Activated CD4-positive, alpha-beta T cell treated with anti-CD3 and anti-CD28 coated beads for 24 hours (primary cell): ENCODE data around the gene RANBP1.

ENCODE experiments used
- DNase-seq, 2 donors: peaks; one replicate each; pipeline ENCODE4 v3.0.0-alpha.2; 2020; ENCODE audit warnings: low read depth in 2 of 2

Gene RANBP1

DNA sequence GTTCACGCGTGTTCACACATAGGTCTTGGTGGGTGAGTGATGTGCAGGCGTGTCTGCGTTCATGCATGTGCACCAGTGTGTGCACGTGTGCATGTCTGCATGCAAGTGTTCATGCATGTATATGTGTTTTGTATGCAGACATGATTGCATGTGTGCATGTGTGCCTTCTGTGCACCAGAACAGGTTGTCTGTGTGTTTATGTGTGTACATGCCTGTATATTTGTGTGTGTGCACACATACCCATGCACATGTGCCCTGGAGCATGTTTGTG is 20.6 kb downstream of the RANBP1 start:
- DNase-seq, result no peak

GRCh38 chr22:20137113-20137512 is 21.2 kb downstream of the RANBP1 start:
- DNase-seq, result no peak

GRCh38 chr22:20137671-20138416 is 21.9 kb downstream of the RANBP1 start:
- DNase-seq, result no peak

GRCh38 chr22:20138417-20138738 is 22.5 kb downstream of the RANBP1 start:
- no peak for DNase-seq

DNA sequence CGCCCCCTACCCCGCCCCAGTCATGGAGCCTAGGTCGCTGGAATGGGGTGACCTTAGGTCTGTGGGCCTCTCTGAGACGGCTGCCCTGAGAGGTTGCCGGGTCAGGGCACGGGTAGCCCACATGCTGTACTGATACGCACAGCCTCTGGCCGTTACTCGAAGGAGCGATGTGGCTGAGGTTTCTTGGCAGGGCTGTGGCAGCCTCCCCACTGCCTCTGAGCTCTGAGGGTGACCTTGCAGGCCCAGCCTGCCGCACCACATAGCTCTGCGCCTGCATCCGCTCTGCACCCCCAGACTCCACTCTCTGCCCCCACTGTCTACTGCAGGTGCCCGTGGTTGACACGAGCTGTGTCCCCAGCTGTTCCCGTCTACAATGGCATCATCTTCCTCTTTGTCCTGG is 23.0 kb downstream of the RANBP1 start:
- no peak for DNase-seq

DNA sequence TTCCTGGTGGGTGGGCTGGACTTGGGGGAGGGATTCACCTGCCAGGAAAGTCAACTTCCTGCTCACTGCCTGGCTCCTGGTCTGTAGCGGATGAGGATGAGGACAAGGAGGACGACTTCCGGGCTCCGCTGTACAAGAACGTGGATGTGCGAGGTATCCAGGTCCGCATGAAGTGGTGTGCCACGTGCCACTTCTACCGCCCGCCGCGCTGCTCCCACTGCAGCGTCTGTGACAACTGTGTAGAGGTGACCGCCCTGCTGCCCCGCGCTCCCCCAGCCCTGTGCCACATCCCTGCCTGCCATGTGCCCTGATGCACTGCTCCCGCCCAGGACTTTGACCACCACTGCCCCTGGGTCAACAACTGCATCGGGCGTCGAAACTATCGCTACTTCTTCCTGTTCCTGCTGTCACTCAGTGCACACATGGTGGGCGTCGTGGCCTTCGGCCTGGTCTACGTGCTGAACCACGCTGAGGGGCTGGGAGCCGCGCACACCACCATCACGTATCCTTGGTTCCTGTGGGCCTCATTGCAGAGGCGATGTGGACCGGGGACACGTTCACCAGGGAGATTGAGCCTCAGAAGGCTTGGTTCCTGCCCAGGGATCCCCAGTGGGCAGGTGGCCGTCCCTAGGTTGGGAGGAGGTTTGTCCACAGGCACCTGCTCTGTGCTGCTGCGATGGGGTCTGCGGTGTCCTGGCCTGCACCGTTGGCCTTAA is 23.6 kb downstream of the RANBP1 start:
- no peak for DNase-seq

DNA sequence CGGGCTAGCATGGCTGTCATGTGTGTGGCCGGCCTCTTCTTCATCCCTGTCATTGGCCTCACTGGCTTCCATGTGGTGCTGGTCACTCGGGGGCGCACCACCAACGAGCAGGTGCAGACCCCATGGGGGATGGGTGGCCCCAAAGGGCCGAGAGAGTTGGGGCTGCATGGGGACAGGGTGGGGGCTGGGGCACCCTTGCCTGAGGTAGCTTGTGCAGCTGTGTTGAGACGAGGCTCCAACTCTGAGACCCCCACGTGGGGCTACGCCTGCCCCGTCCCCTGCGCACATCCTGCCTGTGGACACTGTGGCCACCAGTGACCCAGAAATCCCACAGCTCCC is 24.2 kb downstream of the RANBP1 start:
- no peak for DNase-seq

GRCh38 chr22:20140521-20140964 is 24.6 kb downstream of the RANBP1 start:
- DNase-seq, result no peak

- DNase-seq, result no peak
Observed at GRCh38 chr22:20141186-20142077, 25.5 kb downstream of the RANBP1 start.

DNA sequence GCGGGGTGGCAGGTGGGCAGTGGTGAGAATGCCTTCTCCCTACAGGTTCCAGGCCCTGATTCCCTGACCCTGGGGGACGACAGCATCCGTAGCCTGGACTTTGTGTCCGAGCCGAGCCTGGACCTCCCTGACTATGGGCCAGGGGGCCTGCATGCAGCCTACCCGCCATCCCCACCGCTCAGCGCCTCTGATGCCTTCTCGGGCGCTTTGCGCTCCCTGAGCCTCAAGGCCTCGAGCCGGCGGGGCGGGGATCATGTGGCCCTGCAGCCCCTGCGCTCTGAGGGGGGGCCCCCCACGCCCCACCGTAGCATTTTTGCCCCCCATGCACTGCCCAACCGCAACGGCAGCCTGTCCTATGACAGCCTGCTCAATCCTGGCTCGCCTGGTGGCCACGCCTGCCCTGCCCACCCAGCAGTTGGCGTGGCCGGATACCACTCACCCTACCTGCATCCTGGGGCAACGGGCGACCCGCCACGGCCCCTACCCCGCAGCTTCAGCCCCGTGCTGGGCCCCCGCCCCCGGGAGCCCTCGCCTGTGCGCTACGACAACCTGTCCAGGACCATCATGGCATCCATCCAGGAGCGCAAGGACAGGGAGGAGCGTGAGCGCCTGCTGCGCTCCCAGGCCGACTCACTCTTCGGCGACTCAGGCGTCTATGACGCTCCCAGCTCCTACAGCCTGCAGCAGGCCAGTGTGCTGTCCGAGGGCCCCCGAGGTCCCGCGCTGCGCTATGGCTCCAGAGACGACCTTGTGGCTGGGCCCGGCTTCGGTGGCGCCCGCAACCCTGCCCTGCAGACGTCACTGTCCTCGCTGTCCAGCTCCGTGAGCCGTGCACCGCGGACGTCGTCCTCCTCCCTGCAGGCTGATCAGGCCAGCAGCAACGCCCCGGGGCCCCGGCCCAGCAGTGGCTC is 27.1 kb downstream of the RANBP1 start:
- no peak for DNase-seq

- DNase-seq, result no peak
Observed at GRCh38 chr22:20143883-20144665, 28.2 kb downstream of the RANBP1 start.

- no peak for DNase-seq
Observed at GRCh38 chr22:20145206-20145831, 29.4 kb downstream of the RANBP1 start.

GRCh38 chr22:20145832-20146223 is 29.9 kb downstream of the RANBP1 start:
- no peak for DNase-seq

DNA sequence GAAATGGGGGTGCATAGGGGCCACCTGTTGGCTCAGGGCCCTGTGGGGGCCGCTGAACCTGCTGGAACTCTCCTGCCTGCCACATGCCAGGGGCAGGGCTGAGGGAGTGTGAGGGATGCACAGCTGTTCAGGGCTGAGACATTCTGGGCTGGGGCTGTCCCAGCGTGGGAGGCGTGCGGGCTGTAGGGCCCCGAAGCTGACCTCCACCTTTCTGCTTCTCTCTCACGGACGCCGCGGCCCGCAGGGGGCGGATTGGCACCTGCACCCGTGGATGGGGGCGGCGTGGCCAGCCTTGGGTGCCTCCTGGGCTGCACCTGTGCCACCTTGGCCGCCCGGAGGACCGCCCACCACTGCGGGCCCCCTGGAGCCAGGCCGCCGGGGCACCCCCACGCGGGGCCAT is 30.9 kb downstream of the RANBP1 start:
- DNase-seq, result no peak

DNA sequence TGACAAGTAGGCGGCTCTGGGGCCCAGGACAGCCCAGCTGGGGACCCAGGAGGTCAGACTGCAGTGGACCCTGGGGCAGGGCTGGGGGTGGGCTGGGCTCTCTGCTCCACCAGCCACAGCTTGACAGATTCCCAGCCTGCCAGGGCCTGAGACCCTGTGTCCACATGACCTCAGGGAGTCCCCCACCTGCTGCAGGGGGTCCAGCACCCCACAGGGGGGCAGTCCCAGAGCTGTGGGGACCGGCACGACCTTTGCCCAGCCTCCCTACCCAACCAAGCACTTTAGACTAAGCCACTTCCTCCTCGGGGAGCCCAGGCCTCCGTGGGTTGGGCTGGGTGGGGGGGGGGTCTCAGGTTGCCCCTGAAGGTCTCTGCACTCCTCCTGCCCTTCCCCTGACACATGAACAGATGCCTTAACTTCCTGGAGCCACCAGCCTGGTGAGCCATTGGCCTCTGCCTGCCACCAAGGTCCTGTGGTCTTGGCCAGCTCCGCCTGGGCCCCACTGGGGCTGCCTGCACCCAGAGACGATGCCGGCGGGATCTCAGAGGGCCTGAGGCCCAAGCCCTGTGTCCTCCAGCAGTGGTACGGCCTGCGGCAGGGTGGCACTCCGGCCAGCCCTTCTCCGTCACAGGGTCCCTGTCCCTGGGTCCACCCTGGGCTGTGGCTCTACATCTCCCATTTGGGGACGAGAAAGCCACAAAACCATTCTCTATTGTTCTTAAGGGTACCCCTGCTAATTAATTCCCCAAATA is 31.5 kb downstream of the RANBP1 start:
- DNase-seq, result no peak

GRCh38 chr22:20148414-20148813 is 32.5 kb downstream of the RANBP1 start:
- no peak for DNase-seq

- DNase-seq, result no peak
Observed at GRCh38 chr22:20149257-20150250, 33.6 kb downstream of the RANBP1 start.
